Esophagus muscularis mucosa (tissue), 4 donors: ENCODE data around the gene MS4A14. TPM values are rescaled to one million over a fixed set of nuclear protein-coding genes. Genes with fewer than 3 reads are reported as not detected.

Experiments used
- DNase-seq: peaks from one replicate; pipeline ENCODE4 v3.0.0-alpha.2; 2017; ENCODE audit errors: extremely low spot score
- H3K27ac ChIP-seq, 4 donors: fragments of 200-600 bp; sonication (generic); replicated peaks in 1 of 4; 1 replicate in 3 of 4; 2 replicates in 1 of 4; pipeline ENCODE4 v1.5.1; 2016 to 2019; ENCODE audit warnings: mild to moderate bottlenecking in 1 of 4
- H3K27me3 ChIP-seq, 4 donors: fragments of 200-600 bp; sonication (generic); one replicate each; pipeline versions ENCODE4 v1.5.1 to v1.6.0; 2016 to 2019
- H3K36me3 ChIP-seq, 4 donors: fragments of 200-600 bp; sonication (generic); one replicate each; pipeline ENCODE4 v1.5.1; 2016 to 2019
- H3K4me1 ChIP-seq, 4 donors: fragments of 200-600 bp; sonication (generic); one replicate each; pipeline ENCODE4 v1.5.1; 2016 to 2019
- H3K4me3 ChIP-seq, 4 donors: fragments of 200-600 bp; sonication (generic); 1 replicate in 2 of 4; 2 replicates in 2 of 4; pipeline ENCODE4 v1.5.1; 2016 to 2019; ENCODE audit warnings: mild to moderate bottlenecking in 4 of 4, moderate library complexity in 1 of 4
- H3K9me3 ChIP-seq, 4 donors: fragments of 200-600 bp; sonication (generic); 1 replicate in 3 of 4; 2 replicates in 1 of 4; pipeline ENCODE4 v1.5.1; 2016 to 2019
- CTCF ChIP-seq, 3 experiments: fragments of 200-600 bp in 2 of 3; fragments of 450-650 bp in 1 of 3; sonication (generic) in 2 of 3; IDR thresholded peaks; one replicate each; pipeline ENCODE4 v1.5.1; 2017 to 2019; ENCODE audit warnings: antibody characterized with exemption in 3 of 3, mild to moderate bottlenecking in 2 of 3, moderate library complexity in 1 of 3
- EP300 ChIP-seq: sonication (generic); formaldehyde crosslinking; IDR thresholded peaks from one replicate; pipeline ENCODE4 v1.6.1; 2017; ENCODE audit warnings: antibody characterized with exemption
- POLR2A ChIP-seq: fragments of 450-650 bp; IDR thresholded peaks from one replicate; pipeline ENCODE4 v1.6.1; 2017; ENCODE audit warnings: antibody characterized with exemption, moderate library complexity, mild to moderate bottlenecking, low read depth
- POLR2AphosphoS5 ChIP-seq, 2 donors: sonication (generic); formaldehyde crosslinking; IDR thresholded peaks; one replicate each; pipeline ENCODE4 v1.6.1; 2017; ENCODE audit warnings: antibody characterized with exemption in 2 of 2
- WGBS: methylation state at CpG from one replicate; pipeline ENCODE4 v1.1.5; 2018; 5-methylcytosine and 5-hydroxymethylcytosine counted together
- intact Hi-C: fragments of 100-400 bp; cut with DNase I; formaldehyde crosslinking; loops from one replicate; pipeline ENCODE4 v1.15.1; 2023
- total RNA-seq, 4 donors: library from RNA; depleted of rRNA; stranded (reverse); fragments of >200 nt; gene quantifications; one replicate each; pipeline versions ENCODE4 v1.1.0 to v1.2.1, GENCODE V29; 2016

Gene MS4A14
- total RNA-seq, 4 donors from 2014 or later: 1.6 to 3.7 (median 2.2) TPM

GRCh38 chr11:60393016-60393415 is 3.2 kb upstream of the MS4A14 start:
- intact Hi-C loops: no loop called here
- no peak overlapping the region for H3K4me3 ChIP-seq
- 77% methylated on average over 5 of the region's 5 CpGs for WGBS
- H3K27ac ChIP-seq: no peak overlapping the region
- no peak for TF ChIP-seq EP300
- TF ChIP-seq CTCF (IDR thresholded peaks at IDR 0.05): no peak
- no peak for TF ChIP-seq POLR2A
- no peak for TF ChIP-seq POLR2AphosphoS5 (IDR thresholded peaks at IDR 0.05)
- no peak for DNase-seq
- no peaks in the 10 kb centered on the region for H3K4me1 ChIP-seq
- H3K36me3 ChIP-seq: no peaks in the 10 kb centered on the region
- no peaks in the 10 kb centered on the region for H3K9me3 ChIP-seq
- H3K27me3 ChIP-seq: no peaks in the 10 kb centered on the region

- Histone ChIP-seq H3K9me3 (no peaks in the 10 kb centered on the region), H3K36me3 (no peaks in the 10 kb centered on the region), H3K27ac (no peak overlapping the region), H3K4me1 (no peaks in the 10 kb centered on the region), H3K27me3 (no peaks in the 10 kb centered on the region), H3K4me3 (no peak overlapping the region)
- DNase-seq: no peak
- WGBS: 82% methylated on average over 7 of the region's 7 CpGs
- intact Hi-C loops: no loop called here
- no peak for TF ChIP-seq POLR2AphosphoS5 (IDR thresholded peaks at IDR 0.05)
- no peak for TF ChIP-seq CTCF (IDR thresholded peaks at IDR 0.05)
- TF ChIP-seq EP300: no peak
- TF ChIP-seq POLR2A: no peak
These were observed 1.4 kb upstream of the MS4A14 start for GRCh38 chr11:60394666-60395380.

- intact Hi-C loops: no loop called here
- WGBS: 0% methylated on average over 1 of the region's 1 CpG
- Histone ChIP-seq H3K4me3 (no peak overlapping the region), H3K36me3 (no peaks in the 10 kb centered on the region), H3K4me1 (no peaks in the 10 kb centered on the region), H3K9me3 (no peaks in the 10 kb centered on the region), H3K27ac (no peak overlapping the region), H3K27me3 (no peaks in the 10 kb centered on the region)
- no peak for DNase-seq
- TF ChIP-seq CTCF (IDR thresholded peaks at IDR 0.05) (no peak), EP300 (no peak), POLR2AphosphoS5 (IDR thresholded peaks at IDR 0.05) (no peak), POLR2A (no peak)
These were observed 540 bp downstream of the MS4A14 start for GRCh38 chr11:60396799-60397198.

GRCh38 chr11:60420015-60420414 is 23.8 kb downstream of the MS4A14 start:
- Histone ChIP-seq H3K36me3 (no peaks in the 10 kb centered on the region), H3K9me3 (peaks cover 0 to 12% (median 5%) of the 10 kb centered on the region in 4 donors), H3K4me1 (no peaks in the 10 kb centered on the region), H3K27ac (no peak overlapping the region), H3K4me3 (no peak overlapping the region), H3K27me3 (no peaks in the 10 kb centered on the region)
- 29% methylated on average over 2 of the region's 2 CpGs for WGBS
- DNase-seq: no peak
- intact Hi-C loops: no loop called here
- no peak for TF ChIP-seq POLR2A

- no peak overlapping the region for H3K27ac ChIP-seq
- TF ChIP-seq CTCF (IDR thresholded peaks at IDR 0.05) (no peak), POLR2A (no peak), EP300 (no peak), POLR2AphosphoS5 (IDR thresholded peaks at IDR 0.05) (no peak)
- H3K4me3 ChIP-seq: no peak overlapping the region
- no peaks in the 10 kb centered on the region for H3K27me3 ChIP-seq
- WGBS: 100% methylated on average over 1 of the region's 1 CpG
- H3K36me3 ChIP-seq: no peaks in the 10 kb centered on the region
- no peaks in the 10 kb centered on the region for H3K4me1 ChIP-seq
- intact Hi-C loops: no loop called here
- DNase-seq: no peak
- peaks cover 0 to 12% (median 5%) of the 10 kb centered on the region in 4 donors for H3K9me3 ChIP-seq
These were observed 26.4 kb downstream of the MS4A14 start for GRCh38 chr11:60422609-60423008.
